Epidermal melanocyte (primary cell): ENCODE measurements around the gene C11orf65.
"Not testable (repeated sequence)": the region's sequence is repeated elsewhere in the genome, so short reads cannot be mapped to it uniquely, and the experiment has no call there.

Experiments used
- DNase-seq: peaks from one replicate; pipeline ENCODE4 v3.0.0; 2011; ENCODE audit warnings: low spot score; ENCODE audit not compliant: insufficient read length

Gene C11orf65

GRCh38 chr11:108474664-108475463 lies 7.5 kb upstream of the C11orf65 start:
- no peak for DNase-seq

DNA sequence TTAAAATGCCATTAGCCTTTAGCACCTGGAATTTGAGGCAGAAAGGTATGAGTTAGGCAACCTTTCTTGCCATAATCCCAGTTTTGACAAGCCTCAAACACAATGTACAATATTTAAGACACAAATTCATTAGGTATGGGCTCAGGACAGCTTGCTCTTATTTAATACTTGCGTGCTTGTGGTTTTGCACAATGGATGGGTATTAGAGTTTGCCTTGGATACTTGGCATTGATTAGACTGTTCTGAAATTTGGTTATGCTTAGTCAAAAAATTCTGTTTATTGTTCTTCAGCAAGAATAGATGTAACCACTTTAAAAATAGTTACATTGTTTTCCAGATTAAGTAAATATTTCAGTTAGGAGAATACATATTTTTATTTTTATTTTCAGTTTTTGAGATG lies 5.4 kb upstream of the C11orf65 start:
- peak; percentile 20 for DNase-seq

GRCh38 chr11:108468478-108468864 lies 1.1 kb upstream of the C11orf65 start:
- DNase-seq, result no peak

GRCh38 chr11:108466405-108466804 lies 924 bp downstream of the C11orf65 start:
- no peak for DNase-seq

DNA sequence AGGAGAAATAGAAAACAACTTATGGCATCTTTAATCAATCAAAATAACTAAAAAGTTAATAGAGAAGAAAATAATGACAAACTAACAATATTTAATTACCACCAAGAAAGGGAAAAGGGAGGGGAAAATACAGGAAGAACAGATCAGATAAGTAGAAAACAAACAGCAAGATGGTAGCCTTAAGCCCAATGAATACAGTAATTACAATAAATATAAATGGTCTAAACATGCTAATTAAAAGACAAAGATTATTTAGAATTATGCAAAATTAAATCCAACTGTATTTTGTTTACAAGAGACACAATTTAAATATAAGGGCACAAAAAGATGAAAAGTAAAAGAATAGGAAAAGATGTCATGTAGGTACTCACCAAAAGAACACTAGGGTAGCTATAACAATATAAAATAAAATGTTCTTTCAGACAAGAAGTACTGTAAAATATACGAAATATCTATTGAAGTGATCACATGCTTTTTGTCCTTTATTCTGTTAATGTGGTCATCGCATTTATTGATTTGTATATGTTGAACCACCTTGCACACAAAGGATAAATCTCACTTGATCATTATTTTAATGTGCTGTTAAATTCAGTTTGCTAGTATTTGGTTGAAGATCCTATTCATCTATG lies 14.0 kb downstream of the C11orf65 start:
- DNase-seq, result no peak

DNA sequence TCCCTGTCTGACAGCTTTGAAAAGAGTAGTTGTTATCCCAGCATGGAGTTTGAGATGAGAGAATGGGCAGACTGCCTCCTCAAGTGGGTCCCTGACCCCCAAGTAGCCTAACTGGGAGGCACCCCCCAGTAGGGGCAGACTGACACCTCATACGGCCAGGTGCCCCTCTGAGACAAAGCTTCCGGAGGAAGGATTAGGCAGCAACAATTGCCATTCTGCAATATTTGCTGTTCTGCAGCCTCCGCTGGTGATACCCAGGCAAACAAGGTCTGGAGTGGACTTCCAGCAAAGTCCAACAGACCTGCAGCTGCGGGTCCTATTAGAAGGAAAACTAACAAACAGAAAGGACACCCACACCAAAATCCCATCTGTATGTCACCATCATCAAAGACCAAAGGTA lies 25.9 kb downstream of the C11orf65 start:
- DNase-seq, result not testable (repeated sequence)

- DNase-seq, result no peak
These were observed 30.7 kb downstream of the C11orf65 start for GRCh38 chr11:108436594-108436993.

GRCh38 chr11:108435066-108435465 lies 32.3 kb downstream of the C11orf65 start:
- DNase-seq, result no peak

DNA sequence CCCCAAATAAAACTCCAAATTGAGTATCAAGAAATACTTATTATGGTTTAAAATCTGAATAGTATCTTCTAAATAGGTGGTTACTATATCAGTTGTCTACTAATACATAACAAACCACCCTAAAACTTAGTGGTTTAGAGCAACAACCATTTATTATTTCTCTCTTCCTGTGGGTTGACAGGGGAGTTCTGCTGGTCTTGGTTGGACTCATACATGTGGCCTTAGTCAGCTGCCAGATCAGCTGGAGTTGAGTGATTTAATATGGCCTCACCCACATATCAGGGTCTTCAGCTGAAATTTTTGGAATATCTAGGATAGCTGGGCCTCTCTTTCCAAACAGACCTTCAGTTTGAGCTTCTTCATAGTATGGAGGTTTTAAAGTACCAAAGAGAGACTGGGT lies 34.5 kb downstream of the C11orf65 start:
- no peak for DNase-seq

DNA sequence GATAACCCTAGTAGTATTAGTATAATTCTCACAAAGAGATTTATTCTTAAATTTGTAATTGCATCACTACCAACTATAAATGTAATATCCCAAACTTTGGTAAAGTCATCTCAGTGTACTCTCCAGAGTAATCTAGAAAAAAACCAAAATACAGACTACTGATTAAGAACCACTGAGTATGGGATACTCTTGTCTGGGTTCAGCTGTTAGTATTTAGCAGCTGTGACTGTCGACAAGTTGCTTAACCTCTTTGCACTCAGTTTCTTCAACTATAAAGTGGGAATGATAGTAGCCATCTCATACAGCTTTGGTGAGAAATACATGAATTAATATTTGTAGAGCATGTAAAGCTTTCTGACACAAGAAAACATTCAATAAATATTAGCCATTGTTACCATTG lies 35.3 kb downstream of the C11orf65 start:
- DNase-seq, result no peak

DNA sequence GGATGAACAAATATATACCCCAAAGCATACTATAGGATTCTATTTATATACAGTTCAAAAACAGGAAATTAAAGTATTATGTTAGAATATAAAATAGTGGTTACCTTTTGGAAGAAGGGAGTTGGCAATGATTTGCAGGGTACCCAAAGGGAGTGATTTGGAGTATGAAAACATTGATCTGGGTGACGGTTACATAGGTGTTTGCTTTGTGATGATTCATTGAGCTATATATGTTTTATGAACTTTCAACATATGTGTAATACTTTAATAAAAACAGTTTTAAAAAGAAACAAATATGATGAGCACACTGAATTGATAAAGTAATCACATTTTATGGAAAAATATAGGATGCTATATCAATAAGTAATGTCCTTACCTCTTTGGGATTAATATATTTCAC lies 36.0 kb downstream of the C11orf65 start:
- DNase-seq, result no peak

DNA sequence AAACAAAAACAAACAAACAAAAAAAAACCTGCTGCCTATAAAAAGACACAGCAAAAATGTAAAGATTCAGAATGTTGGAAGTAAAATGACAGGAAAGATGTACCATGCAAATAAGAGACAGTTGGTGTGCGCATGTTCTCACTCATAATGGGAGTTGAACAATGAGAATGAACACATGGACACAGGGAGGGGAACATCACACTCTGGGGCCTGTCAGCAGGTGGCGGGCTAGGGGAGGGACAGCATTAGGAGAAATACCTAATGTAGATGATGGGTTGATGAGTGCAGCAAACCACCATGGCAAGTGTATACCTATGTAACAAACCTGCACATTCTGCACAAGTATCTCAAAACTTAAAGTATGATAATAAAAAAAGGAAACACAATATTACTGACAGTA lies 49.8 kb downstream of the C11orf65 start:
- not testable (repeated sequence) for DNase-seq

DNA sequence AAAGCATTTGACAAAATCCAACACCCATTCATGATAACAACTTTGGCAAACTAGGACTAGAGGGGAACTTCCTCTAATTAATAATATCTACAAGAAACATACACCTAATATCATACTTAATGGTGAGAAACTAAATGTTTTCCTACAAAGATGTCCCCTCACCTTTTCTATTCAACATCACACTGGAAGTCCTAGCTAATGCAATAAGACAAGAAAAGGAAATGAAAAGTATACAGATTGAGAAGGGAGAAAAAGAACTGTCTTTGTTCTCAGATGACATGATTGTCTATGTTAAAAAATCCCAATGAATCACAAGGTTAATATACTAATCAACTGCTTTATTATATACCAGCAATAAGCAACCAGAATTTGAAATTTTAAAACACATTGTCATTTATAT lies 52.4 kb downstream of the C11orf65 start:
- DNase-seq, result no peak

- no peak for DNase-seq
These were observed 61.6 kb downstream of the C11orf65 start for GRCh38 chr11:108405706-108406105.

DNA sequence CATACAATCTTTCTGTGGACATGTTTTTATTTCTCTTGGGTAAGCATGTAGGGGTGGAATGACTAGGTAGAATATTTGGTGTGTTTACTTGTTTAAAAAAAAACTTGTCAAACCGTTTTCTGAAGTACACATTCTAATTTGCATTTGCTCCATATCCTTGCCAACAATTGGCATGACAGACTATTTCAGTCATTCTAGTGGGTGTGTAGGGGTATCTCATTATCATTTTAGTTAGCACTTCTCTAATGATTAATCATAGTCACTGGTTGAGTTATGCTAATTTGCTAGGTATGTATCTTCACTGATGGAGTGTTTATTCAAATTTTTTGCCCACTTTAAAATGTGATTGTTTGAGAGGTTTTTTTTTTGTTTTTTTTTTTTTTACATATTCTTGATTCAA lies 64.3 kb downstream of the C11orf65 start:
- DNase-seq, result no peak

- no peak for DNase-seq
These were observed 65.1 kb downstream of the C11orf65 start for GRCh38 chr11:108402241-108402640.

DNA sequence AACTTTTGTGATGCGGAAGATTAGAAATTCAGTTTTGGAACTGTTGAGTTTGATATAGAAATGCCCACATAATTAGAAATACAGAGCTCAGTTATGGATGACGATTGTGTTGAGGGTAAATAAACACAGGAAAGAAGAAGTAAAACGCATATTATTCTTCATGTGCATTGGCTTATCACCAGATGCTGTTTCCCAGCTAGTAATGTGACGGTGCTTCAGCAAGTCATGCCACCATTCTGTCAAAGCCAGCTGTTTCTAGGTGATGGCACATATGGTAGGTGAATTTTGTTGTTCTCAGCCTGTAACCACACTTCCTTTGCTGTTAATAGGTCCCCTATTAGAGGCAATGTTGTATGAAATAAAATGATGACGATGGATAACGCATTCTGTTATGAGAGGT lies 68.9 kb downstream of the C11orf65 start:
- DNase-seq, result no peak

- DNase-seq, result not testable (repeated sequence)
These were observed 70.7 kb downstream of the C11orf65 start for GRCh38 chr11:108396672-108397071.

- no peak for DNase-seq
These were observed 72.5 kb downstream of the C11orf65 start for GRCh38 chr11:108394744-108395284.

DNA sequence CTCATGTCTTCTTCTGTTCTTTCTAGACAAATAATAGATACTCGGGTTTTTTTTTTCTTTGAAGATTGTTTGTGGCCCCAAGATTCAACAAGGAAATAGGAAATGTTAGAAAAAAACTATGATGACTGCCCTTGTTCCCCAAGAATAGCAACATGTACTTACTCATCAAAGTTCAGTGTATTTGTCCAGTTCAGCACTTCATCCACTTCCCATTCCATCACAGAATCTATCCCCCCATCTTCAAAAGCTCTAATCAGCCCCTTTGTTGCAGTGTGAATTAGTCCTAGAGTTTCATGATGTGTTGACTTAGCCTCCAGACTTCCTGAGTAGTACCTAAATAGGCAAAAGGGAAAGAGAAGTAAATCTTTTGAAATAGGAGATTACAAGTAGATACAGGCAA lies 74.3 kb downstream of the C11orf65 start:
- DNase-seq, result no peak

- DNase-seq, result no peak
These were observed 75.0 kb downstream of the C11orf65 start for GRCh38 chr11:108392353-108392752.

DNA sequence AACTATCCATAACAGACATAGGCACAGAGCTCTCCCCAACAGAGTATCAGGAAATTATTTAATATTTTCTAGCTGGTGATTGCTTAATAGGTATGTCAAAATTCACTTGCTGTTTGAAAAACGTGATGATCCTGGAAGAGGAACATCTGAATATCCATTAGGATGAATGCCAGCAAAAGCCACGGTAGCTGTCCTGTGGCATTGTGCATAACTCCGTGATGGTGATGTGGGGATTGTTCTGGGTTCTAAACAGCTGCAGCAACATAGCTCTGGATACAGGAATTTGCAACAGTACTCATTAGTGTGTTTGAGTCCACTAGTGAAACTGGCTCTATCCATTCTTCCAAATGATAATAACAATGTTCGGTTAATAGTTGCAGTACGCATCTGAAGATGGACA lies 78.8 kb downstream of the C11orf65 start:
- no peak for DNase-seq

DNA sequence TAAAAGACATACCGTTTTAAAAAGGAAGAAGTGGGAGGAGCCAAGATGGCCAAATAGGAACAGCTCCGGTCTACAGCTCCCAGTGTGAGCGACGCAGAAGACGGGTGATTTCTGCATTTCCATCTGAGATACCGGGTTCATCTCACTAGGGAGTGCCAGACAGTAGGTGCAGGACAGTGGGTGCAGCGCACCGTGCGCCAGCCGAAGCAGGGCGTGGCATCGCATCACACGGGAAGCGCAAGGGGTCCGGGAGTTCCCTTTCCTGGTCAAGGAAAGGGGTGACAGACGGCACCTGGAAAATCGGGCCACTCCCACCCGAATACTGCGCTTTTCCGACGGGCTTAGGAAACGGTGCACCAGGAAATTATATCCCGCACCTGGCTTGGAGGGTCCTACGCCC lies 93.8 kb downstream of the C11orf65 start:
- not testable (repeated sequence) for DNase-seq
